ENCODE results near the gene ABCA13. TPM values are rescaled to one million over a fixed set of nuclear protein-coding genes. Genes with fewer than 3 reads are reported as not detected.
A peak's percentile ranks its signal among the peaks of the same experiment; 100 is the strongest.

The ABCA13 gene, protein sequence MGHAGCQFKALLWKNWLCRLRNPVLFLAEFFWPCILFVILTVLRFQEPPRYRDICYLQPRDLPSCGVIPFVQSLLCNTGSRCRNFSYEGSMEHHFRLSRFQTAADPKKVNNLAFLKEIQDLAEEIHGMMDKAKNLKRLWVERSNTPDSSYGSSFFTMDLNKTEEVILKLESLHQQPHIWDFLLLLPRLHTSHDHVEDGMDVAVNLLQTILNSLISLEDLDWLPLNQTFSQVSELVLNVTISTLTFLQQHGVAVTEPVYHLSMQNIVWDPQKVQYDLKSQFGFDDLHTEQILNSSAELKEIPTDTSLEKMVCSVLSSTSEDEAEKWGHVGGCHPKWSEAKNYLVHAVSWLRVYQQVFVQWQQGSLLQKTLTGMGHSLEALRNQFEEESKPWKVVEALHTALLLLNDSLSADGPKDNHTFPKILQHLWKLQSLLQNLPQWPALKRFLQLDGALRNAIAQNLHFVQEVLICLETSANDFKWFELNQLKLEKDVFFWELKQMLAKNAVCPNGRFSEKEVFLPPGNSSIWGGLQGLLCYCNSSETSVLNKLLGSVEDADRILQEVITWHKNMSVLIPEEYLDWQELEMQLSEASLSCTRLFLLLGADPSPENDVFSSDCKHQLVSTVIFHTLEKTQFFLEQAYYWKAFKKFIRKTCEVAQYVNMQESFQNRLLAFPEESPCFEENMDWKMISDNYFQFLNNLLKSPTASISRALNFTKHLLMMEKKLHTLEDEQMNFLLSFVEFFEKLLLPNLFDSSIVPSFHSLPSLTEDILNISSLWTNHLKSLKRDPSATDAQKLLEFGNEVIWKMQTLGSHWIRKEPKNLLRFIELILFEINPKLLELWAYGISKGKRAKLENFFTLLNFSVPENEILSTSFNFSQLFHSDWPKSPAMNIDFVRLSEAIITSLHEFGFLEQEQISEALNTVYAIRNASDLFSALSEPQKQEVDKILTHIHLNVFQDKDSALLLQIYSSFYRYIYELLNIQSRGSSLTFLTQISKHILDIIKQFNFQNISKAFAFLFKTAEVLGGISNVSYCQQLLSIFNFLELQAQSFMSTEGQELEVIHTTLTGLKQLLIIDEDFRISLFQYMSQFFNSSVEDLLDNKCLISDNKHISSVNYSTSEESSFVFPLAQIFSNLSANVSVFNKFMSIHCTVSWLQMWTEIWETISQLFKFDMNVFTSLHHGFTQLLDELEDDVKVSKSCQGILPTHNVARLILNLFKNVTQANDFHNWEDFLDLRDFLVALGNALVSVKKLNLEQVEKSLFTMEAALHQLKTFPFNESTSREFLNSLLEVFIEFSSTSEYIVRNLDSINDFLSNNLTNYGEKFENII (N-terminal part only)
- 1 to 10 TPM in 2 of 3 donors, under 1 TPM in 1; 0.43 to 1.6 (median 1.1) TPM for total RNA-seq
- long read RNA-seq, donor 1 = 0 reads
- long read RNA-seq, donor 2 = 0 reads

DNA sequence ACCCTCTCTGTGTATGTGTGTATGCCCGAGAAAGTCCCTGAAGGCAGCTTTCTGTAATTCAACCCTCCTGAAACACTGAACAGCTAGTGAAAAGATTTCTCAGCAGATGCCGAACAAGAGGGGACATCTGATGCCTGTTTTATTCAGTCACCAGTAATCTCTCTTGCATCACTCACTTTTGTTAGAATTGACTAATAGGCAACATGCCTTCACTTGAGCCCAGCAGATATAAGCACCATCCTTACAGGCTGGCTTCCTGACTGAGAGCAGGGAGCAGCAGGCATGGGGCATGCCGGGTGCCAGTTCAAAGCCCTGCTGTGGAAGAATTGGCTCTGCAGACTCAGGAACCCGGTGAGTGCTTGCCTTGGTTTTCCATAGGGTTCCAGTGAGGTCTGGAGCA lies at the start of gene ABCA13:
Gene ABCA13, plus strand, starts transcription at position 257 of the 400 bp plus-strand sequence. Its CDS starts 26 bp downstream, at position 283.
- ATAC-seq = no peak
- Histone ChIP-seq H3K36me3 (ENCODE audit: low read depth) (no peaks in the 10 kb centered on the region), H3K4me1 (ENCODE audit: low read depth) (no peaks in the 10 kb centered on the region), H3K9me3 (no peaks in the 10 kb centered on the region), H3K4me3 (no peak within 1 kb of the TSS)
- no peak for DNase-seq
- intact Hi-C loops (cut with DNase I, micrococcal nuclease) = no loop called here
- TF ChIP-seq CTCF (IDR thresholded peaks at IDR 0.05) = no peak

- no peak for DNase-seq
- Histone ChIP-seq H3K4me1 (ENCODE audit: low read depth) (no peaks in the 10 kb centered on the region), H3K4me3 (no peak overlapping the region), H3K9me3 (peaks cover 4% of the 10 kb centered on the region), H3K36me3 (ENCODE audit: low read depth) (no peaks in the 10 kb centered on the region)
- no peak for ATAC-seq
- intact Hi-C loops (cut with DNase I, micrococcal nuclease) = no loop called here
- no peak for TF ChIP-seq CTCF (IDR thresholded peaks at IDR 0.05)
Measured at GRCh38 chr7:48126037-48126436, 45.2 kb upstream of the ABCA13 start.

GRCh38 chr7:48130658-48131108 lies 40.6 kb upstream of the ABCA13 start:
- peaks cover 4% of the 10 kb centered on the region for H3K9me3 ChIP-seq
- H3K4me3 ChIP-seq = no peak overlapping the region
- ATAC-seq (no peak), DNase-seq (no peak)
- no peaks in the 10 kb centered on the region for H3K36me3 ChIP-seq (ENCODE audit: low read depth)
- TF ChIP-seq CTCF (IDR thresholded peaks at IDR 0.05) = no peak
- no peaks in the 10 kb centered on the region for H3K4me1 ChIP-seq (ENCODE audit: low read depth)
- intact Hi-C loops (cut with DNase I, micrococcal nuclease) = no loop called here

GRCh38 chr7:48132792-48133191 lies 38.5 kb upstream of the ABCA13 start:
- Histone ChIP-seq H3K4me1 (ENCODE audit: low read depth) (no peaks in the 10 kb centered on the region), H3K9me3 (no peaks in the 10 kb centered on the region), H3K4me3 (no peak overlapping the region), H3K36me3 (ENCODE audit: low read depth) (no peaks in the 10 kb centered on the region)
- TF ChIP-seq CTCF (IDR thresholded peaks at IDR 0.05) = no peak
- intact Hi-C loops (cut with DNase I, micrococcal nuclease) = no loop called here
- ATAC-seq = no peak
- no peak for DNase-seq

GRCh38 chr7:48139459-48139858 lies 31.8 kb upstream of the ABCA13 start:
- H3K9me3 ChIP-seq = no peaks in the 10 kb centered on the region
- DNase-seq (peak in 1 of 3 donors; percentile 28), ATAC-seq (peak; percentile 25)
- H3K36me3 ChIP-seq (ENCODE audit: low read depth) = no peaks in the 10 kb centered on the region
- no peak overlapping the region for H3K4me3 ChIP-seq
- peaks cover 46% of the 10 kb centered on the region for H3K4me1 ChIP-seq (ENCODE audit: low read depth)
- intact Hi-C loops (cut with DNase I, micrococcal nuclease) = no loop called here
- no peak for TF ChIP-seq CTCF (IDR thresholded peaks at IDR 0.05)
